Kidney epithelial cell (primary cell): ENCODE results near the gene SCMH1. TPM values are rescaled to one million over a fixed set of nuclear protein-coding genes. Genes with fewer than 3 reads are reported as not detected.

Source experiments
- DNase-seq: peaks from one replicate; pipeline ENCODE4 v3.0.0-alpha.2; 2010; ENCODE audit warnings: low read depth
- H3K27me3 ChIP-seq: 2 replicates; pipeline ENCODE4 v1.6.0; 2011; ENCODE audit warnings: low read length; ENCODE audit not compliant: control insufficient read depth, insufficient read depth
- H3K36me3 ChIP-seq: 2 replicates; pipeline ENCODE4 v1.5.1; 2011; ENCODE audit warnings: low read length; ENCODE audit not compliant: control insufficient read depth, insufficient read depth
- H3K4me3 ChIP-seq: 2 replicates; pipeline ENCODE4 v1.5.1; 2011; ENCODE audit warnings: low read depth, mild to moderate bottlenecking, control low read depth, low read length
- CTCF ChIP-seq: IDR thresholded peaks from 2 replicates; pipeline ENCODE4 v1.5.1; 2011; ENCODE audit warnings: mild to moderate bottlenecking, moderate library complexity, low read length, control low read depth, inconsistent platforms; ENCODE audit not compliant: insufficient read depth, poor library complexity, severe bottlenecking
- total RNA-seq: library from RNA; depleted of rRNA; stranded (reverse); fragments of >200 nt; gene quantifications from 2 replicates; pipeline ENCODE4 v1.2.3, GENCODE V29; 2015

The SCMH1 gene
- total RNA-seq, 1 donor from 2014 or later = 24.3 TPM

- TF ChIP-seq CTCF = peak; percentile 33
- H3K36me3 ChIP-seq = no peaks in the 10 kb centered on the region
- H3K4me3 ChIP-seq = no peak overlapping the region
- DNase-seq = no peak
- no peaks in the 10 kb centered on the region for H3K27me3 ChIP-seq
Measured at GRCh38 chr1:41239988-41240610, 2.0 kb downstream of the SCMH1 start.

DNA sequence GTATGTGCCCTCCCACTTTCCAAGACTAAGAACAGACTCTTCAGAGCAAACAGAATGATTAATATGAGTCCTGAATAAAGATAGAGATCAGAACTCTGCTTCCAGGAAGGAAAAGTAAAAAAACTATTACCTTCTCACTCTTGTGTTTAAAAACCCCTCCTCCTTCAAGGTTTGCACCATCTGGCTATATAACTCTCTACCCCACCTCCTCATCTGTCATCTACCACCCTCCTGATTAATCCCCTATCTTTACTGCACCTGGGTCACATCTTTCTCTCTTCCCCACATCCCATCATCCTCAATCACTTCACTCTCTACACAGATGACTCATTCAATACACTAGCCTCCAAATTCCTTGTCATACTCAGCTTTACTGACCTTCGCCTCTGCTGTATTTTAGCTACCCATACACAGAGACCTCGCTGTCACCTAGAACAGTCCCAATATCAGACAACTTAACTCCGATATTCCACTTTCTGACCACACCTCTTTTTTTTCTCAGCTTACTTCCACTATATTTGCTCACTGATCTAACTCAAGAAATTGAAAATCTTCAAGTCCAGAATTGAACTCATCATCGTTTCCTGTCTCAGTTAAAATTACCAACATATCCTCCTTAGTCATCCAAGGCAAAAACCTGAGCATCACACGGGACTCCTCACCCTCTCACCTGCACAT, 3.7 kb downstream of the SCMH1 start:
- Histone ChIP-seq H3K4me3 (no peak overlapping the region), H3K36me3 (no peaks in the 10 kb centered on the region)
- no peak for DNase-seq

GRCh38 chr1:41236781-41237180, 5.3 kb downstream of the SCMH1 start:
- TF ChIP-seq CTCF = no peak
- no peaks in the 10 kb centered on the region for H3K36me3 ChIP-seq
- H3K27me3 ChIP-seq = no peaks in the 10 kb centered on the region
- H3K4me3 ChIP-seq = no peak overlapping the region
- no peak for DNase-seq

More for the DNA sequence above, 3.7 kb downstream of the SCMH1 start:
- no peak for TF ChIP-seq CTCF
- no peaks in the 10 kb centered on the region for H3K27me3 ChIP-seq

DNA sequence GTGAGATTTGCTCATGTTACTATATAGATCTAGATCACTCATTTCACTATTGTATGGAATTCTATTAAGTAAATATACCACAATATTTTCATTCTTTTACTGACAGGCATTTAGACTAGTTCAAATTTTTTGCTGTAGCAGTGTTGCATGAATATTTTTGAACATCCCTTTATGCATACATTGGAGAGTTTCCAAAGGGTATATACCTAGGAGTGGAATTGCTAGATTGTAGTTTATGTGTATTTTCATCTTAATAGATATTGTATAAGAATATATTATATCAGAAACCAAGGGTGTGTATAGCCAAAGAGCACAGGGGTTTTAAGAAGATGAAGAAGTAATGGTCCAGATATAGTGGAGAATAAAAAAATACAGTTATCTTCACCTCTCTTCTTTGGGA, 6.2 kb downstream of the SCMH1 start:
- no peak for TF ChIP-seq CTCF
- H3K36me3 ChIP-seq = no peaks in the 10 kb centered on the region
- H3K27me3 ChIP-seq = no peaks in the 10 kb centered on the region

GRCh38 chr1:41233708-41234107, 8.4 kb downstream of the SCMH1 start:
- TF ChIP-seq CTCF = no peak
- no peak for DNase-seq
- no peak overlapping the region for H3K4me3 ChIP-seq
- no peaks in the 10 kb centered on the region for H3K36me3 ChIP-seq
- H3K27me3 ChIP-seq = no peaks in the 10 kb centered on the region

More for the DNA sequence above, 6.2 kb downstream of the SCMH1 start:
- DNase-seq = no peak
- no peak overlapping the region for H3K4me3 ChIP-seq
